K562 (cell line): Measurements from ENCODE around the gene AMH. TPM values are rescaled to one million over a fixed set of nuclear protein-coding genes. Genes with fewer than 3 reads are reported as not detected.

Experiments
- ATAC-seq: fragments of 200-7000 bp; cut with Tn5 transposase; 3 replicates; pipeline ENCODE4 v1.9.1; 2020; ENCODE audit warnings: moderate library complexity
- BruUV-seq: library from RNA; stranded (reverse); fragments of 400-500 nt; replicated peaks from 2 replicates; lab custom pipeline; 2021; lab: Mats Ljungman, UMichigan
- CTCF ChIA-PET: fragments of 300-600 bp; formaldehyde crosslinking; extraction: SDS; loops from one replicate; lab custom pipeline; 2021; ENCODE audit warnings: low intra/inter-chr PET ratio; lab: Yijun Ruan, JAX
- POLR2A ChIA-PET: fragments of 300-600, 350-650 bp; sonication (Branson Sonifier 250); formaldehyde crosslinking; extraction: SDS; loops from one replicate; lab custom pipeline; 2021; ENCODE audit warnings: antibody characterized with exemption, inconsistent platforms; lab: Yijun Ruan, JAX
- DNase-seq, 4 experiments: peaks; one replicate each; pipeline versions ENCODE4 v3.0.0 to v3.0.0-alpha.2; 2011 to 2018; ENCODE audit warnings: low spot score in 3 of 4, mixed read lengths in 3 of 4; ENCODE audit errors: extremely low read depth in 1 of 4
- FAIRE-seq: peaks from 2 replicates; lab custom pipeline; 2011; peaks lifted over from hg19 to GRCh38; lab: Jason Lieb, UNC
- H2AFZ ChIP-seq: 2 replicates; pipeline ENCODE4 v1.6.0; 2011; ENCODE audit warnings: low read depth, low read length, control low read depth, inconsistent platforms
- H3K27ac ChIP-seq: fragments of 200-600 bp; 3 replicates; pipeline ENCODE4 v1.8.0; 2011; ENCODE audit warnings: low read depth, mild to moderate bottlenecking, control low read depth, inconsistent platforms, low read length, moderate library complexity, mixed read lengths; ENCODE audit errors: extremely low read depth
- H3K27me3 ChIP-seq, 2 experiments: fragments of 300-600 bp in 1 of 2; 2 replicates in 1 of 2; 3 replicates in 1 of 2; pipeline versions ENCODE4 v1.6.0 to v1.8.0; 2011; ENCODE audit warnings: inconsistent platforms in 2 of 2, low read length in 2 of 2, mild to moderate bottlenecking in 1 of 2, mixed read lengths in 1 of 2, moderate library complexity in 1 of 2; ENCODE audit not compliant: control insufficient read depth in 2 of 2, insufficient read depth in 2 of 2
- H3K36me3 ChIP-seq: fragments of 300-600 bp; 3 replicates; pipeline ENCODE4 v1.8.0; 2011; ENCODE audit warnings: mild to moderate bottlenecking, low read length, inconsistent platforms; ENCODE audit not compliant: control insufficient read depth, insufficient read depth
- H3K4me1 ChIP-seq, 2 experiments: fragments of 200-600 bp in 1 of 2; replicated peaks in 1 of 2; 2 replicates in 1 of 2; 3 replicates in 1 of 2; pipeline versions ENCODE4 v1.5.1 to v1.8.0; 2011; ENCODE audit warnings: inconsistent platforms in 2 of 2, low read length in 2 of 2, mild to moderate bottlenecking in 1 of 2, mixed read lengths in 1 of 2, moderate library complexity in 1 of 2; ENCODE audit not compliant: control insufficient read depth in 2 of 2, insufficient read depth in 2 of 2
- H3K4me2 ChIP-seq: 2 replicates; pipeline ENCODE4 v1.6.1; 2011; ENCODE audit warnings: low read length, control low read depth, inconsistent platforms, mixed read lengths; ENCODE audit not compliant: insufficient read depth
- H3K4me3 ChIP-seq: fragments of 200-600 bp; sonication (generic), shearing (Covaris generic); 2 replicates; pipeline ENCODE4 v1.5.1; 2016; ENCODE audit warnings: control low read depth, inconsistent platforms
- H3K79me2 ChIP-seq: fragments of 200-600 bp; 3 replicates; pipeline ENCODE4 v1.8.0; 2011; ENCODE audit warnings: low read length, inconsistent platforms; ENCODE audit not compliant: control insufficient read depth, insufficient read depth
- H3K9ac ChIP-seq, 2 experiments: 2 replicates each; pipeline versions ENCODE4 v1.6.0 to v1.6.1; 2011; ENCODE audit warnings: low read depth in 2 of 2, low read length in 2 of 2, control low read depth in 1 of 2, inconsistent platforms in 1 of 2, mild to moderate bottlenecking in 1 of 2, mixed read lengths in 1 of 2; ENCODE audit not compliant: insufficient read depth in 1 of 2
- H3K9me1 ChIP-seq: one replicate; pipeline ENCODE4 v1.6.0; 2011; ENCODE audit warnings: inconsistent platforms, mild to moderate bottlenecking, low read length, moderate library complexity; ENCODE audit not compliant: control insufficient read depth, insufficient read depth
- H3K9me3 ChIP-seq: replicated peaks from 2 replicates; pipeline ENCODE4 v1.5.1; 2011; ENCODE audit warnings: low read depth, low read length, inconsistent platforms; ENCODE audit not compliant: control insufficient read depth, insufficient read depth
- H4K20me1 ChIP-seq: replicated peaks from 2 replicates; pipeline ENCODE4 v1.6.1; 2011; ENCODE audit warnings: low read length, inconsistent platforms, mixed read lengths; ENCODE audit not compliant: control insufficient read depth, insufficient read depth
- BRCA1 ChIP-seq, 2 experiments: fragments of 450-650 bp in 1 of 2; sonication (generic) in 1 of 2; formaldehyde crosslinking in 1 of 2; IDR thresholded peaks; 2 replicates each; pipeline versions ENCODE4 v1.5.0 to v1.6.1; 2017 to 2020; ENCODE audit warnings: mild to moderate bottlenecking in 1 of 2, missing genetic modification reagents in 1 of 2
- KLF10 ChIP-seq: fragments of 250-450 bp; sonication (Bioruptor Pico); IDR thresholded peaks from 2 replicates; pipeline ENCODE4 v1.6.1; 2021; ENCODE audit warnings: matching md5 sums
- MTA2 ChIP-seq: fragments of 450-650 bp; IDR thresholded peaks from 2 replicates; pipeline ENCODE4 v1.6.1; 2016; ENCODE audit warnings: low read depth
- POLR2AphosphoS5 ChIP-seq: IDR thresholded peaks from 2 replicates; pipeline ENCODE4 v1.6.1; 2011; ENCODE audit warnings: mild to moderate bottlenecking, low read depth, low read length, moderate library complexity; ENCODE audit not compliant: control insufficient read depth, insufficient read depth
- RBM22 ChIP-seq: fragments of 200-400 bp; formaldehyde crosslinking; IDR thresholded peaks from 2 replicates; pipeline ENCODE4 v1.6.1; 2018; ENCODE audit warnings: low read length, low read depth; ENCODE audit not compliant: poor library complexity, severe bottlenecking
- TEAD1 ChIP-seq, 2 experiments: fragments of 450-650 bp in 1 of 2; sonication (generic) in 1 of 2; formaldehyde crosslinking; IDR thresholded peaks; 2 replicates each; pipeline versions ENCODE4 v1.4.0 to v1.8.0; 2020 to 2022; ENCODE audit warnings: mild to moderate bottlenecking in 2 of 2, missing genetic modification reagents in 1 of 2
- TRIM28 ChIP-seq: fragments of 450-650 bp; IDR thresholded peaks from 2 replicates; pipeline ENCODE4 v1.6.1; 2017
- ZNF232 ChIP-seq: sonication (generic); formaldehyde crosslinking; IDR thresholded peaks from 2 replicates; pipeline ENCODE4 v1.8.0; 2022; ENCODE audit warnings: mild to moderate bottlenecking, missing genetic modification reagents
- WGBS: fragments of 100-300 bp; shearing (Covaris generic); methylation state at CpG from one replicate; pipeline ENCODE4 v1.1.6; 2016; ENCODE audit warnings: low coverage, mixed read lengths; ENCODE audit not compliant: insufficient coverage; ENCODE audit errors: missing lambda C conversion rate; 5-methylcytosine and 5-hydroxymethylcytosine counted together
- in situ Hi-C: fragments of 300-500 bp; cut with MboI; formaldehyde crosslinking; loops from 4 replicates; pipeline ENCODE4 v1.15.0; 2018; ENCODE audit warnings: inconsistent platforms, mixed read lengths
- intact Hi-C: fragments of 100-400 bp; cut with micrococcal nuclease; formaldehyde crosslinking; loops from 2 replicates; pipeline ENCODE4 v1.14.2; 2022
- polyA plus RNA-seq, 8 experiments: library from polyadenylated mRNA; depleted of rRNA in 4 of 8; stranded (reverse) in 5 of 8; unstranded in 3 of 8; fragments of >200 nt; fragmentation: Nextera tagmentation in 2 of 8; fragmentation: Illumina TruSeq in 1 of 8; extraction: Ambion mirVana in 2 of 8; extraction: Trizol in 1 of 8; gene quantifications; 2 replicates each; pipeline versions ENCODE4 v1.2.1 to v1.2.3, GENCODE V29; 2011 to 2014; ENCODE audit warnings: inconsistent platforms in 1 of 8, missing spikeins in 1 of 8
- total RNA-seq, 7 experiments: library from RNA; depleted of rRNA in 6 of 7; stranded (reverse); fragments of >200 nt in 6 of 7; fragmentation: Illumina TruSeq in 2 of 7; extraction: Trizol in 2 of 7; gene quantifications; 2 replicates each; pipeline versions ENCODE4 v1.2.1 to v1.2.3, GENCODE V29; 2011 to 2021; ENCODE audit warnings: low replicate concordance in 1 of 7
- TF ChIP-seq, protein P1 (sequence below), 3 experiments: IDR thresholded peaks in 2 of 3; conservative IDR thresholded peaks in 1 of 3; 2 replicates each; pipeline ENCODE4 v1.5.1; 2011 to 2012; ENCODE audit warnings: low read length in 3 of 3, mild to moderate bottlenecking in 3 of 3, control low read depth in 2 of 3, improper control_type of control experiment in 1 of 3, inconsistent platforms in 1 of 3, low read depth in 1 of 3, mixed read lengths in 1 of 3, moderate library complexity in 1 of 3; ENCODE audit not compliant: insufficient read depth in 2 of 3
- TF ChIP-seq, protein P2 (sequence below): fragments of 450-650 bp; IDR thresholded peaks from 2 replicates; pipeline ENCODE4 v1.6.1; 2018; ENCODE audit warnings: mild to moderate bottlenecking, low read depth; ENCODE audit not compliant: partially characterized antibody

Gene AMH
- total and polyA plus RNA-seq, 9 of the 15 experiments (the other 6 are each of a cell fraction or from before 2014, with no cell fraction given) = 0.29 to 27.4 (median 2.6) TPM; not detected in 2

DNA sequence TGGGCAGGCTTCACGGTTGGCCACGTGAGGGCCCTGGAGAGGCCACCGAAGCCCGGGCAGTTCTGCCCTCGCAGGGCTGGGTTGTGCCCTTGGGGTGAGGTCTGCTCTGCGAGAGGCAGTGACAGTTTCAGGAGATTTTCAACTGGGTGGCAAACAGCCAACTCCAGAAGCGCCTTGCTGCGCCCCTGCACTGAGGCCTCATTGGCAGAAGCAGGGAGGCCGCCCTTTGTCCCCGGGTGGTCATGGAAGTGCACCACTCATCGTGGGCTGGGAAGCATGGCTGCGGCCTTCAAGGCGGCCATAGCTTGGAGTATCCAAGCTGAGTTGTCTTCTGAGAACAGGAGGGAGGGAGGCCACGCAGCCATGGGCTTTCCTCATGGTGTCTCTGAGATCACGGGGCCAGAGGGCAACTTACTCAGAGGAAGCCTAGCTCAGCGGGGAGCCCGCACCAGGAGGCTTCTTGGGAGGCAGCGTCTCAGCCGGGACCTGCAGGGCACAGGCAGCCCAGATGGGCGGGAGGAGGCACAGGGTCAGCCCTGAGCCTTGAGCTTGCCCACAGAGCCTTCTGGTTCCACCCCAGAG lies 27.8 kb upstream of the AMH start:
- ATAC-seq = no peak; the same call in 2 of the 3 replicates
- Histone ChIP-seq H3K4me2 (no peak overlapping the region), H3K4me3 (no peak overlapping the region), H3K79me2 (no peaks in the 10 kb centered on the region), H3K4me1 (peaks cover 0 to 22% of the 10 kb centered on the region in 2 experiments; a peak in 1 of 5 replicates), H3K9ac (peak overlapping the region in 1 of 2 experiments; percentile 7; a peak in 1 of 4 replicates), H3K27ac (no peak overlapping the region), H2AFZ (no peak overlapping the region), H3K9me1 (no peaks in the 10 kb centered on the region), H3K9me3 (no peaks in the 10 kb centered on the region), H4K20me1 (no peaks in the 10 kb centered on the region), H3K36me3 (peaks cover 93% of the 10 kb centered on the region; the same call in 2 of the 3 replicates), H3K27me3 (no peaks in the 10 kb centered on the region)
- no peak for DNase-seq
- WGBS = 94% methylated on average over 16 of the region's 20 CpGs
- TF ChIP-seq POLR2AphosphoS5 (0 out of 2 replicates have a peak, but pooled peaks have one; percentile 10), TRIM28 (no peak), MTA2 (no peak)
- FAIRE-seq = no peak
- POLR2A ChIA-PET = interaction anchor here (1.5 kb wide), 1 partner anchor 9 kb away, joined by 9 read pairs; no protein-coding TSS in a partner anchor
- in situ Hi-C loops (no loop called here), intact Hi-C loops (no loop called here)
- no TSS peak for BruUV-seq
- CTCF ChIA-PET = no interaction called here

DNA sequence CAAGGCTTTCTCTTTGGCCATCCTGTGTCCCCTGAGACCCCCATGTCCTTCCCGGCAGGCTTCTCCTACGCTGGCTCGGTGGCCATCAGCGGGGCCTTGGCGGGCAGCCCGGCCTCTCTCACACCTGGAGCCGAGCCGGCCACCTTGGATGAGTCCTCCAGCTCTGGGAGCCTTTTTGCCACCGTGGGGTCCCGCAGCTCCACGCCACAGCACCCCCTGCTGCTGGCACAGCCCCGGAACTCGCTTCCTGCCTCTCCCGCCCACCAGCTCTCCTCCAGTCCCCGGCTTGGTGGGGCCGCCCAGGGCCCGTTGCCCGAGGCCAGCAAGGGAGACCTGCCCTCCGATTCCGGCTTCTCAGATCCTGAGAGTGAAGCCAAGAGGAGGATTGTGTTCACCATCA lies 27.2 kb upstream of the AMH start:
- H3K36me3 ChIP-seq = peaks cover 93% of the 10 kb centered on the region; the same call in 2 of the 3 replicates
- in situ Hi-C loops = no loop called here
- no peak for TF ChIP-seq ZNF232
- no peak for TF ChIP-seq BRCA1 (IDR thresholded peaks at IDR 0.05)
- TF ChIP-seq BRCA1 (CRISPR knock-in tag; IDR thresholded peaks at IDR 0.05) = no peak
- no peak for TF ChIP-seq TEAD1 (CRISPR knock-in tag; IDR thresholded peaks at IDR 0.05)
- TF ChIP-seq, protein P1, sequence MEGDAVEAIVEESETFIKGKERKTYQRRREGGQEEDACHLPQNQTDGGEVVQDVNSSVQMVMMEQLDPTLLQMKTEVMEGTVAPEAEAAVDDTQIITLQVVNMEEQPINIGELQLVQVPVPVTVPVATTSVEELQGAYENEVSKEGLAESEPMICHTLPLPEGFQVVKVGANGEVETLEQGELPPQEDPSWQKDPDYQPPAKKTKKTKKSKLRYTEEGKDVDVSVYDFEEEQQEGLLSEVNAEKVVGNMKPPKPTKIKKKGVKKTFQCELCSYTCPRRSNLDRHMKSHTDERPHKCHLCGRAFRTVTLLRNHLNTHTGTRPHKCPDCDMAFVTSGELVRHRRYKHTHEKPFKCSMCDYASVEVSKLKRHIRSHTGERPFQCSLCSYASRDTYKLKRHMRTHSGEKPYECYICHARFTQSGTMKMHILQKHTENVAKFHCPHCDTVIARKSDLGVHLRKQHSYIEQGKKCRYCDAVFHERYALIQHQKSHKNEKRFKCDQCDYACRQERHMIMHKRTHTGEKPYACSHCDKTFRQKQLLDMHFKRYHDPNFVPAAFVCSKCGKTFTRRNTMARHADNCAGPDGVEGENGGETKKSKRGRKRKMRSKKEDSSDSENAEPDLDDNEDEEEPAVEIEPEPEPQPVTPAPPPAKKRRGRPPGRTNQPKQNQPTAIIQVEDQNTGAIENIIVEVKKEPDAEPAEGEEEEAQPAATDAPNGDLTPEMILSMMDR (IDR thresholded peaks at IDR 0.05 in 2 of 3, conservative IDR thresholded peaks at IDR 0.05 in 1 of 3; ENCODE audit: insufficient read depth in 2 of 3, low read depth in 1 of 3, low read length in 3 of 3) = 0 out of 6 replicates have a peak, but pooled peaks of 1 of the 3 experiments have one; percentile 11
- no peak for TF ChIP-seq KLF10 (CRISPR knock-in tag)
- TF ChIP-seq, protein P2, sequence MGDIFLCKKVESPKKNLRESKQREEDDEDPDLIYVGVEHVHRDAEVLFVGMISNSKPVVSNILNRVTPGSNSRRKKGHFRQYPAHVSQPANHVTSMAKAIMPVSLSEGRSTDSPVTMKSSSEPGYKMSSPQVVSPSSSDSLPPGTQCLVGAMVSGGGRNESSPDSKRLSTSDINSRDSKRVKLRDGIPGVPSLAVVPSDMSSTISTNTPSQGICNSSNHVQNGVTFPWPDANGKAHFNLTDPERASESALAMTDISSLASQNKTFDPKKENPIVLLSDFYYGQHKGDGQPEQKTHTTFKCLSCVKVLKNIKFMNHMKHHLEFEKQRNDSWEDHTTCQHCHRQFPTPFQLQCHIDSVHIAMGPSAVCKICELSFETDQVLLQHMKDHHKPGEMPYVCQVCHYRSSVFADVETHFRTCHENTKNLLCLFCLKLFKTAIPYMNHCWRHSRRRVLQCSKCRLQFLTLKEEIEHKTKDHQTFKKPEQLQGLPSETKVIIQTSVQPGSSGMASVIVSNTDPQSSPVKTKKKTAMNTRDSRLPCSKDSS = no peak
- peak; percentile 56 for TF ChIP-seq RBM22

More for the DNA sequence above, 27.2 kb upstream of the AMH start:
- Histone ChIP-seq H3K27me3 (no peaks in the 10 kb centered on the region), H3K4me2 (no peak overlapping the region), H3K79me2 (no peaks in the 10 kb centered on the region), H3K4me1 (peaks cover 0 to 26% of the 10 kb centered on the region in 2 experiments; a peak in 1 of 5 replicates), H4K20me1 (no peaks in the 10 kb centered on the region), H3K9ac (no peak overlapping the region; a peak in 1 of 4 replicates), H3K4me3 (no peak overlapping the region), H2AFZ (no peak overlapping the region), H3K9me1 (no peaks in the 10 kb centered on the region), H3K9me3 (no peaks in the 10 kb centered on the region), H3K27ac (no peak overlapping the region)
- WGBS = 97% methylated on average over 14 of the region's 20 CpGs
- ATAC-seq = no peak
- intact Hi-C loops = no loop called here
- no peak for DNase-seq
- ChIA-PET CTCF (no interaction called here), POLR2A (interaction anchor here (1.5 kb wide), 1 partner anchor 9 kb away, joined by 9 read pairs; no protein-coding TSS in a partner anchor)
- FAIRE-seq = no peak
- no TSS peak for BruUV-seq
